Spleen (tissue), 11 donors: ENCODE results near the gene MAST4. TPM values are rescaled to one million over a fixed set of nuclear protein-coding genes. Genes with fewer than 3 reads are reported as not detected.

ENCODE experiments used
- DNase-seq: peaks from one replicate; pipeline ENCODE4 v3.0.0-alpha.2; 2020
- H3K27ac ChIP-seq, 8 donors: fragments of 200-600 bp; sonication (generic) in 7 of 8; 1 replicate in 4 of 8; 2 replicates in 4 of 8; pipeline versions ENCODE4 v1.5.0 to v1.8.0; 2016 to 2021; ENCODE audit warnings: inconsistent platforms in 4 of 8, mild to moderate bottlenecking in 4 of 8, moderate library complexity in 1 of 8
- H3K27me3 ChIP-seq, 7 donors: fragments of 200-600 bp; sonication (generic) in 6 of 7; replicated peaks in 1 of 7; 1 replicate in 4 of 7; 2 replicates in 3 of 7; pipeline versions ENCODE4 v1.5.0 to v1.8.0; 2016 to 2021; ENCODE audit warnings: inconsistent platforms in 3 of 7, mild to moderate bottlenecking in 1 of 7
- H3K36me3 ChIP-seq, 6 donors: fragments of 200-600 bp; sonication (generic) in 5 of 6; 1 replicate in 4 of 6; 2 replicates in 2 of 6; pipeline versions ENCODE4 v1.5.0 to v1.8.0; 2016 to 2021; ENCODE audit warnings: inconsistent platforms in 2 of 6
- H3K4me1 ChIP-seq, 6 donors: fragments of 200-600 bp; sonication (generic) in 5 of 6; 1 replicate in 3 of 6; 2 replicates in 3 of 6; pipeline versions ENCODE4 v1.5.0 to v1.8.0; 2016 to 2021; ENCODE audit warnings: inconsistent platforms in 3 of 6
- H3K4me3 ChIP-seq, 8 donors: fragments of 200-600 bp; sonication (generic) in 7 of 8; 1 replicate in 4 of 8; 2 replicates in 4 of 8; pipeline versions ENCODE4 v1.5.0 to v1.8.0; 2016 to 2021; ENCODE audit warnings: inconsistent platforms in 4 of 8, mild to moderate bottlenecking in 4 of 8, moderate library complexity in 2 of 8
- H3K9me3 ChIP-seq, 8 donors: fragments of 200-600 bp; sonication (generic) in 7 of 8; 1 replicate in 4 of 8; 2 replicates in 4 of 8; pipeline versions ENCODE4 v1.5.0 to v1.8.0; 2016 to 2021; ENCODE audit warnings: inconsistent platforms in 4 of 8
- POLR2A ChIP-seq, 3 donors: fragments of 450-650 bp; IDR thresholded peaks; one replicate each; pipeline ENCODE4 v1.5.1; 2017; ENCODE audit warnings: antibody characterized with exemption in 3 of 3, mild to moderate bottlenecking in 1 of 3
- POLR2AphosphoS5 ChIP-seq, 3 donors: sonication (generic); formaldehyde crosslinking; IDR thresholded peaks; one replicate each; pipeline ENCODE4 v1.5.1; 2017; ENCODE audit warnings: antibody characterized with exemption in 3 of 3
- WGBS, 5 donors: extraction: QIAGEN DNeasy Blood & Tissue Kit in 3 of 5; methylation state at CpG; one replicate each; pipeline versions ENCODE4 v1.1.5 to v1.1.7; 2013 to 2018; 5-methylcytosine and 5-hydroxymethylcytosine counted together
- intact Hi-C: fragments of 100-400 bp; cut with DNase I; formaldehyde crosslinking; loops from one replicate; pipeline ENCODE4 v1.15.0; 2023; ENCODE audit warnings: low total_unique reads
- polyA plus RNA-seq, 3 donors: library from polyadenylated mRNA; stranded (reverse); fragments of 200-250 nt; gene quantifications; one replicate each; pipeline ENCODE4 v1.2.1, GENCODE V29; 2013
- total RNA-seq, 7 donors: library from RNA; depleted of rRNA in 3 of 7; stranded (reverse); fragments of >200 nt in 3 of 7; fragmentation: NEBNext Ultra II Directional in 4 of 7; extraction: Animal tissue kit (Norgen Biotek cat#: 25700) in 4 of 7; gene quantifications; one replicate each; pipeline versions ENCODE4 v1.1.0 to v1.2.1, GENCODE V29; 2016 to 2021
- TF ChIP-seq, protein P1 (sequence below), 11 experiments: fragments of 200-600 bp in 7 of 11; fragments of 450-650 bp in 4 of 11; sonication (generic) in 4 of 11; IDR thresholded peaks in 8 of 11; conservative IDR thresholded peaks in 3 of 11; 1 replicate in 7 of 11; 2 replicates in 4 of 11; pipeline versions ENCODE4 v1.4.0 to v1.8.0; 2016 to 2021; ENCODE audit warnings: antibody characterized with exemption in 11 of 11, inconsistent platforms in 4 of 11, mild to moderate bottlenecking in 1 of 11
- donor health status: healthy with polysubstance abuse.
- donor health status: DM: no; HTN: no; CAD: no; lungs with moderate emphysema.
- donor health status: DM: no; HTN: no; CAD: no.
- donor health status: Bipolar disorder and iron deficiency.
- donor health status: healthy.
- donor health status: DM: no; HTN: no; CAD: no.
- donor health status: DM: yes; HTN: yes; CAD: no.

Gene MAST4
- total and polyA plus RNA-seq, 10 donors, result 2.5 to 43.7 (median 25.4) TPM

DNA sequence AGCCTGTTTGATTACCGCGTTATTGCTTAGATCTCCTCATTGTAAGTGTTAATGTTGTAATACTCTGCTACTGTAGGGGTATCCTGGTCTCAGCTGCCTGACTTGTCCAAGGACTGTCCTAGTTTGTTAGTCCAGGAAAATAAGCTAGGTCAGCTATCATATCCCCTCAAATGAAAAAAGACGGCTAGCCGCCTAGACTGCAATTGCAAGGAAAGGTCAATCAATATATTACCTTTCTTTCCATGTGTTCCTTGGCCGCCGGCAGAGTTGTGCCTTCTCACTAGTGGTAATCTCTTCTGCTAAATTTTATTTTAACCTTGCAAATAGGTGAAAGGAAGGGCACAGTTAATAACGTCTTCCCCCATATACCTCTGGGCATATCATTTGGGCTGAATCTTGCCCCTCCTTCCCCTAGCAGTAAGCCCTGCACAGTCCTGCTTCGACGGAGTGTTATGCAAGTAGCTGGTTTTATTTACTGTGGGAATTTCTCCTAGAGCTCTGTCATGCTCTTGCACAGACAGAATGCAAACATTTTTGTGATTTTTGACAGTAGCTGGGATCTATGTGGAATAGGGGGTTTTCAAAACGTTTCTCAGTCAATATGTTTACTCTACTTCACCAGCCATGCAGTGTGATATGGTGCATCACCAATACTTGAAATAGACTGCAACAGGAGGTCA lies 288.5 kb downstream of the MAST4 start:
- intact Hi-C loops, result no loop called here
- peaks cover 0 to 3% (median 0%) of the 10 kb centered on the region in 6 donors for H3K4me1 ChIP-seq
- WGBS, 5 donors, result 80 to 88% (median 86%) methylated on average over 10 of the region's 10 CpGs

DNA sequence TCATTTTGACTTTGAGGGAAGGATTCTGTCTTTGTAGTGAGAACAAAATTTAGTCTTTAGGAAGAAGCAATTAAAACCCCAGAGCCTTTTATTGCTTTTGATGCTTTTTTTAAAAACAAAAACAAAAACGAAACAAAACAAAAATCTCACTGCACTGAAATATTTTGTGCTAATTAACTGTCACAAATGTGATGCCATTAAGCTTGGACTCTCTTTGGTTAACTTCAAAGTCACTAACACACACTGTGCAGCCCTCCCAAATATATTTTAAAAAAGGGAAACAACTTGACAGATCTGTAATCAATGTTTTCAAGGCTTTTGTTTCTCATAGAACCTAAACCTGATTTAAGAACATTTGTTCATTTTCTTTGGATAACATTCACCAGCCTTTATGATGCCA lies 290.7 kb downstream of the MAST4 start:
- H3K4me1 ChIP-seq, result peaks cover 0 to 3% (median 0%) of the 10 kb centered on the region in 6 donors
- no peak for DNase-seq
- H3K4me3 ChIP-seq, result no peak overlapping the region
- 54 to 75% (median 66%) methylated on average over 1 of the region's 1 CpG for WGBS, 5 donors
- no peak overlapping the region for H3K27ac ChIP-seq
- H3K9me3 ChIP-seq, result no peaks in the 10 kb centered on the region
- TF ChIP-seq POLR2AphosphoS5 (IDR thresholded peaks at IDR 0.05), result no peak
- TF ChIP-seq POLR2A (IDR thresholded peaks at IDR 0.05), result no peak
- TF ChIP-seq, protein P1, sequence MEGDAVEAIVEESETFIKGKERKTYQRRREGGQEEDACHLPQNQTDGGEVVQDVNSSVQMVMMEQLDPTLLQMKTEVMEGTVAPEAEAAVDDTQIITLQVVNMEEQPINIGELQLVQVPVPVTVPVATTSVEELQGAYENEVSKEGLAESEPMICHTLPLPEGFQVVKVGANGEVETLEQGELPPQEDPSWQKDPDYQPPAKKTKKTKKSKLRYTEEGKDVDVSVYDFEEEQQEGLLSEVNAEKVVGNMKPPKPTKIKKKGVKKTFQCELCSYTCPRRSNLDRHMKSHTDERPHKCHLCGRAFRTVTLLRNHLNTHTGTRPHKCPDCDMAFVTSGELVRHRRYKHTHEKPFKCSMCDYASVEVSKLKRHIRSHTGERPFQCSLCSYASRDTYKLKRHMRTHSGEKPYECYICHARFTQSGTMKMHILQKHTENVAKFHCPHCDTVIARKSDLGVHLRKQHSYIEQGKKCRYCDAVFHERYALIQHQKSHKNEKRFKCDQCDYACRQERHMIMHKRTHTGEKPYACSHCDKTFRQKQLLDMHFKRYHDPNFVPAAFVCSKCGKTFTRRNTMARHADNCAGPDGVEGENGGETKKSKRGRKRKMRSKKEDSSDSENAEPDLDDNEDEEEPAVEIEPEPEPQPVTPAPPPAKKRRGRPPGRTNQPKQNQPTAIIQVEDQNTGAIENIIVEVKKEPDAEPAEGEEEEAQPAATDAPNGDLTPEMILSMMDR (IDR thresholded peaks at IDR 0.05 in 8 of 11, conservative IDR thresholded peaks at IDR 0.05 in 3 of 11), result no peak
- no peaks in the 10 kb centered on the region for H3K36me3 ChIP-seq
- intact Hi-C loops, result no loop called here
- no peaks in the 10 kb centered on the region for H3K27me3 ChIP-seq

More for the DNA sequence above, 288.5 kb downstream of the MAST4 start:
- H3K9me3 ChIP-seq, result no peaks in the 10 kb centered on the region
- H3K36me3 ChIP-seq, result no peaks in the 10 kb centered on the region
- TF ChIP-seq POLR2AphosphoS5 (IDR thresholded peaks at IDR 0.05) (no peak), POLR2A (IDR thresholded peaks at IDR 0.05) (no peak)
- TF ChIP-seq, protein P1 (IDR thresholded peaks at IDR 0.05 in 8 of 11, conservative IDR thresholded peaks at IDR 0.05 in 3 of 11), result no peak
- H3K27me3 ChIP-seq, result no peaks in the 10 kb centered on the region
- DNase-seq, result no peak
- H3K4me3 ChIP-seq, result no peak overlapping the region
- no peak overlapping the region for H3K27ac ChIP-seq

- no peak for TF ChIP-seq POLR2A (IDR thresholded peaks at IDR 0.05)
- TF ChIP-seq POLR2AphosphoS5 (IDR thresholded peaks at IDR 0.05), result no peak
- TF ChIP-seq, protein P1 (IDR thresholded peaks at IDR 0.05 in 8 of 11, conservative IDR thresholded peaks at IDR 0.05 in 3 of 11), result no peak
- 21 to 53% (median 42%) methylated on average over 2 of the region's 2 CpGs for WGBS, 5 donors
- no peaks in the 10 kb centered on the region for H3K9me3 ChIP-seq
- peaks cover 0 to 3% (median 0%) of the 10 kb centered on the region in 6 donors for H3K4me1 ChIP-seq
- H3K27ac ChIP-seq, result no peak overlapping the region
- no peak for DNase-seq
- H3K27me3 ChIP-seq, result no peaks in the 10 kb centered on the region
- intact Hi-C loops, result no loop called here
- no peaks in the 10 kb centered on the region for H3K36me3 ChIP-seq
- H3K4me3 ChIP-seq, result no peak overlapping the region
Observed at GRCh38 chr5:66888613-66889012, 292.4 kb downstream of the MAST4 start.

- Histone ChIP-seq H3K27me3 (no peaks in the 10 kb centered on the region), H3K9me3 (no peaks in the 10 kb centered on the region), H3K27ac (no peak overlapping the region), H3K4me3 (no peak overlapping the region), H3K4me1 (peaks cover 0 to 3% (median 0%) of the 10 kb centered on the region in 6 donors), H3K36me3 (no peaks in the 10 kb centered on the region)
- 48 to 70% (median 54%) methylated on average over 4 of the region's 4 CpGs for WGBS, 5 donors
- intact Hi-C loops, result no loop called here
- TF ChIP-seq, protein P1 (IDR thresholded peaks at IDR 0.05 in 8 of 11, conservative IDR thresholded peaks at IDR 0.05 in 3 of 11), result no peak
- TF ChIP-seq POLR2A (IDR thresholded peaks at IDR 0.05) (no peak), POLR2AphosphoS5 (IDR thresholded peaks at IDR 0.05) (no peak)
- no peak for DNase-seq
Observed at GRCh38 chr5:66889056-66889455, 292.9 kb downstream of the MAST4 start.
